PFSK-1 (cell line): ENCODE results near the gene WDR64.

Experiments
- FOXP2 ChIP-seq: optimal IDR thresholded peaks from 2 replicates; pipeline ENCODE3; 2011; ENCODE audit warnings: borderline replicate concordance, control low read depth, inconsistent platforms; ENCODE audit not compliant: insufficient read depth; ENCODE audit errors: extremely low read length, extremely low read depth
- POLR2AphosphoS5 ChIP-seq: IDR thresholded peaks from 2 replicates; pipeline ENCODE4 v1.6.1; 2012; ENCODE audit warnings: low read depth, mild to moderate bottlenecking, control low read depth, low read length, moderate library complexity
- SIN3A ChIP-seq: IDR thresholded peaks from 2 replicates; pipeline ENCODE4 v1.6.1; 2012; ENCODE audit warnings: mild to moderate bottlenecking, low read length, moderate library complexity, borderline replicate concordance; ENCODE audit not compliant: insufficient read depth
- TAF1 ChIP-seq: IDR thresholded peaks from 2 replicates; pipeline ENCODE4 v1.6.1; 2012; ENCODE audit warnings: low read length, control low read depth, borderline replicate concordance; ENCODE audit not compliant: insufficient read depth
- TF ChIP-seq, protein P1 (sequence below), 2 experiments: IDR thresholded peaks; 2 replicates each; pipeline versions ENCODE4 v1.6.1 to v1.8.0; 2011 to 2012; ENCODE audit warnings: low read depth in 2 of 2, low read length in 2 of 2, control low read depth in 1 of 2, inconsistent platforms in 1 of 2, mild to moderate bottlenecking in 1 of 2, moderate library complexity in 1 of 2; ENCODE audit not compliant: insufficient read depth in 1 of 2

WDR64 gene

GRCh38 chr1:241631674-241632073, 20.4 kb upstream of the WDR64 start:
- TF ChIP-seq, protein P1, sequence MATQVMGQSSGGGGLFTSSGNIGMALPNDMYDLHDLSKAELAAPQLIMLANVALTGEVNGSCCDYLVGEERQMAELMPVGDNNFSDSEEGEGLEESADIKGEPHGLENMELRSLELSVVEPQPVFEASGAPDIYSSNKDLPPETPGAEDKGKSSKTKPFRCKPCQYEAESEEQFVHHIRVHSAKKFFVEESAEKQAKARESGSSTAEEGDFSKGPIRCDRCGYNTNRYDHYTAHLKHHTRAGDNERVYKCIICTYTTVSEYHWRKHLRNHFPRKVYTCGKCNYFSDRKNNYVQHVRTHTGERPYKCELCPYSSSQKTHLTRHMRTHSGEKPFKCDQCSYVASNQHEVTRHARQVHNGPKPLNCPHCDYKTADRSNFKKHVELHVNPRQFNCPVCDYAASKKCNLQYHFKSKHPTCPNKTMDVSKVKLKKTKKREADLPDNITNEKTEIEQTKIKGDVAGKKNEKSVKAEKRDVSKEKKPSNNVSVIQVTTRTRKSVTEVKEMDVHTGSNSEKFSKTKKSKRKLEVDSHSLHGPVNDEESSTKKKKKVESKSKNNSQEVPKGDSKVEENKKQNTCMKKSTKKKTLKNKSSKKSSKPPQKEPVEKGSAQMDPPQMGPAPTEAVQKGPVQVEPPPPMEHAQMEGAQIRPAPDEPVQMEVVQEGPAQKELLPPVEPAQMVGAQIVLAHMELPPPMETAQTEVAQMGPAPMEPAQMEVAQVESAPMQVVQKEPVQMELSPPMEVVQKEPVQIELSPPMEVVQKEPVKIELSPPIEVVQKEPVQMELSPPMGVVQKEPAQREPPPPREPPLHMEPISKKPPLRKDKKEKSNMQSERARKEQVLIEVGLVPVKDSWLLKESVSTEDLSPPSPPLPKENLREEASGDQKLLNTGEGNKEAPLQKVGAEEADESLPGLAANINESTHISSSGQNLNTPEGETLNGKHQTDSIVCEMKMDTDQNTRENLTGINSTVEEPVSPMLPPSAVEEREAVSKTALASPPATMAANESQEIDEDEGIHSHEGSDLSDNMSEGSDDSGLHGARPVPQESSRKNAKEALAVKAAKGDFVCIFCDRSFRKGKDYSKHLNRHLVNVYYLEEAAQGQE (IDR thresholded peaks at IDR 0.05; ENCODE audit: insufficient read depth in 1 of 2, low read depth in 2 of 2, low read length in 2 of 2), result no peak
- TF ChIP-seq FOXP2 (no peak), TAF1 (no peak)

DNA sequence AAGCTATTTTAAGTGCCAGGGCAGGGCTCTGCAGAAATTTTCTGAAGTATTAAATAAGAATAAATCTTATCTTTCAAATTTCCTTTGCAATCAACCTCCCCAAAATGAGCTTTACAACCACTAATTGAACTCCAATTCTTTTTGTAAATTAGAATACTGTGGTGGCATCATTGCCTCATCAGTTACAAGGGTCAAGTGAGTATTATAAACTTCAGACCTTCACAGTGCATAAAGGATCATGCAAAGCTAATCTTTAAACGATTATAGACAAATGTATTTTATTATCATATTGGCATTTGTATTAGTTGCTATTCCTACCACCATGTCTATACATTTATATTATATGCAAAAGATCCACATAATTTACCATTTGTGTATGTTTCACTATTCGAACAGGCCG, 19.1 kb upstream of the WDR64 start:
- TF ChIP-seq, protein P1 (IDR thresholded peaks at IDR 0.05; ENCODE audit: insufficient read depth in 1 of 2, low read depth in 2 of 2, low read length in 2 of 2), result no peak
- TF ChIP-seq TAF1 (no peak), FOXP2 (no peak), POLR2AphosphoS5 (no peak), SIN3A (no peak)

DNA sequence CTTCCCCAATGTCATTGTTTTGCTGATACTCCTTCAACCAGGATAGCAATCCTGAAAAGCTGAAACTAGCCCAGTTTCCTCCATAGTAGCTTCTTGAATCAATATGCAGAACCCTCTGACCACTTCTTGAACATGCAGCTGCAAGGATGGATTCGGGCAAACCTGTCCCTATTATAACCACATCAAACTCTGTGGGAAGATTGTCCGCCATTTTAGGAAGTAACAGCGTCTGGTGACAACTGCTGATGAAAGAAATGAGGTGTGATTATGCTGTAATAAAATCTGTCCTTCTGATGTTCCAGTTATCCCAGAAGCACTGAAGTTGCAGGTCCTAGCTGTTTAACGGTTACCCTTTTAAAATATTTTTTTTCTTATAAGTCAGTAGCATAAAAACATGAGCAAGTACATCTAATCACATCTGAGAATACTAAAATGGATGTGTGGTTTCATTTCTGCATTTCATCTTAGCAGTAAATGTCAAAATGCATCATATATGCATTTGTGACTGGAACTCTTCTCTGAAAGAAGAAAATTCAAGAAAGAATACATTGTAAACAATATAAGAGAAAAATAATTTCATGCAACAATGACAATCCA, 16.4 kb upstream of the WDR64 start:
- TF ChIP-seq TAF1 (no peak), SIN3A (no peak), FOXP2 (no peak), POLR2AphosphoS5 (no peak)
- TF ChIP-seq, protein P1 (IDR thresholded peaks at IDR 0.05; ENCODE audit: insufficient read depth in 1 of 2, low read depth in 2 of 2, low read length in 2 of 2), result no peak

GRCh38 chr1:241636291-241636690, 15.8 kb upstream of the WDR64 start:
- no peak for TF ChIP-seq POLR2AphosphoS5
- TF ChIP-seq FOXP2, result no peak
- TF ChIP-seq, protein P1 (IDR thresholded peaks at IDR 0.05; ENCODE audit: insufficient read depth in 1 of 2, low read depth in 2 of 2, low read length in 2 of 2), result no peak
- no peak for TF ChIP-seq TAF1
- no peak for TF ChIP-seq SIN3A

GRCh38 chr1:241637046-241637590, 15.0 kb upstream of the WDR64 start:
- TF ChIP-seq, protein P1 (IDR thresholded peaks at IDR 0.05; ENCODE audit: insufficient read depth in 1 of 2, low read depth in 2 of 2, low read length in 2 of 2), result no peak
- no peak for TF ChIP-seq FOXP2
- no peak for TF ChIP-seq SIN3A
- no peak for TF ChIP-seq TAF1
- no peak for TF ChIP-seq POLR2AphosphoS5
